ENCODE results near the gene TRAPPC10.

Gene TRAPPC10

DNA sequence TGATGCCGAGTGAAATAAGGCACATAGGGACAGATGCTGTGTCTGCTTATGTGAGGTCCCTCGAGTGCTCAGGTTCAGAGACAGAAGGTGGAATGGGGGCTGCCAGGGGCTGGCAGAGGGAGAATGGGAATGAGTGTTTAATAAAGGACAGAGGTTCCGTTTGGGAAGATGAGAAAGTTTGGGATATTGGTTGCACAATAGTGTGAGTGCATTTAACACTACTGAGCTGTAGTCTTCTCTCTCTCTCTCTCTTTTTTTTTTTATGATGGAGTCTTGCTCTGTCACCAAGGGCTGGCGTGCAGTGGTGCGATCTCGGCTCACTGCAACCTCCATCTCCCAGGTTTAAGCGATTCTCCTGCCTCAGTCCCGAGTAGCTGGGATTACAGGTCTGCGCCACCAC is 44.9 kb downstream of the TRAPPC10 start:
- TF ChIP-seq, protein P1, sequence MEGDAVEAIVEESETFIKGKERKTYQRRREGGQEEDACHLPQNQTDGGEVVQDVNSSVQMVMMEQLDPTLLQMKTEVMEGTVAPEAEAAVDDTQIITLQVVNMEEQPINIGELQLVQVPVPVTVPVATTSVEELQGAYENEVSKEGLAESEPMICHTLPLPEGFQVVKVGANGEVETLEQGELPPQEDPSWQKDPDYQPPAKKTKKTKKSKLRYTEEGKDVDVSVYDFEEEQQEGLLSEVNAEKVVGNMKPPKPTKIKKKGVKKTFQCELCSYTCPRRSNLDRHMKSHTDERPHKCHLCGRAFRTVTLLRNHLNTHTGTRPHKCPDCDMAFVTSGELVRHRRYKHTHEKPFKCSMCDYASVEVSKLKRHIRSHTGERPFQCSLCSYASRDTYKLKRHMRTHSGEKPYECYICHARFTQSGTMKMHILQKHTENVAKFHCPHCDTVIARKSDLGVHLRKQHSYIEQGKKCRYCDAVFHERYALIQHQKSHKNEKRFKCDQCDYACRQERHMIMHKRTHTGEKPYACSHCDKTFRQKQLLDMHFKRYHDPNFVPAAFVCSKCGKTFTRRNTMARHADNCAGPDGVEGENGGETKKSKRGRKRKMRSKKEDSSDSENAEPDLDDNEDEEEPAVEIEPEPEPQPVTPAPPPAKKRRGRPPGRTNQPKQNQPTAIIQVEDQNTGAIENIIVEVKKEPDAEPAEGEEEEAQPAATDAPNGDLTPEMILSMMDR (IDR thresholded peaks at IDR 0.05; ENCODE audit: low read depth, low read length) = no peak
- H3K4me3 ChIP-seq (ENCODE audit: low read depth, low read length) = no peak overlapping the region

DNA sequence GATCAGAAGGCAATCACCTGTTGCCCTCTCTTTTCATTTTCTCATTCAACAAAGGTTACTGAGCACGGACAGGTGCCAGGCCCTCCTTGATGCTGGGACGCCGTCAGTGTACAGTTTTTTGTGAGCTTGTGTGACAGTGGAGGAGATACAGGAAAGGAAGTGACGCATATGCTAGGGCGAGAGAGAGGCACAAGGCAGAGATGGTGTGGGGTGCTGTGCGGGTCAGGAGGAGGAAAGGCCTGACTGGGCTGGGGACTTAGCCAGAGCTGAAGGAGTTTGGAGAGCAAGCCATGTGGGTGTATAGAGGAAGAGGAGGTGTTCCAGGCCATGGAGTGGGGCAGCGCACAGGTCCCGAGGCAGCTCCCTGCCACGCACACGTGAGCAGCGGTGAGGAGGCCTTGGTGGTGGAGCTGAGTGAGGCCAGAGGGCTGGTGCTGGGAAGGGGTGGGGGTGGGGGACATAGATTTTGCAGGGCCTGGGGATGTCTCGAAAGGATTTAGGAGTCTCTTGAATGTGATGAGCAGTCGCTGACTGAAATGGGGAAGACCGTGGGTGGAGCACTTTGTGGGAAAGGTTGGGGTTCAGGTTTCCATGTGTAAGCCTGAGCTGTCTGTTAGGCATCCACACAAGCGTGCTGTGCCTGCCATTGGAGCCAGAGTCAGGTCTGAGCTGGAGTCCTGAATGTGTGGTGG is 46.0 kb downstream of the TRAPPC10 start:
- no peak overlapping the region for H3K4me3 ChIP-seq (ENCODE audit: low read depth, low read length)
- TF ChIP-seq, protein P1 (IDR thresholded peaks at IDR 0.05; ENCODE audit: low read depth, low read length) = no peak

GRCh38 chr21:44058652-44058964 is 46.5 kb downstream of the TRAPPC10 start:
- TF ChIP-seq, protein P1 (IDR thresholded peaks at IDR 0.05; ENCODE audit: low read depth, low read length) = no peak

GRCh38 chr21:44058981-44059380 is 46.9 kb downstream of the TRAPPC10 start:
- TF ChIP-seq, protein P1 (IDR thresholded peaks at IDR 0.05; ENCODE audit: low read depth, low read length) = no peak
- H3K4me3 ChIP-seq (ENCODE audit: low read depth, low read length) = no peak overlapping the region

More at GRCh38 chr21:44058652-44058964, 46.5 kb downstream of the TRAPPC10 start:
- no peak overlapping the region for H3K4me3 ChIP-seq (ENCODE audit: low read depth, low read length)

- H3K4me3 ChIP-seq (ENCODE audit: low read depth, low read length) = no peak overlapping the region
- TF ChIP-seq, protein P1 (IDR thresholded peaks at IDR 0.05; ENCODE audit: low read depth, low read length) = no peak
These were observed 47.6 kb downstream of the TRAPPC10 start for GRCh38 chr21:44059710-44060109.

- H3K4me3 ChIP-seq (ENCODE audit: low read depth, low read length) = no peak overlapping the region
- TF ChIP-seq, protein P1 (IDR thresholded peaks at IDR 0.05; ENCODE audit: low read depth, low read length) = no peak
These were observed 50.3 kb downstream of the TRAPPC10 start for GRCh38 chr21:44062380-44062779.

DNA sequence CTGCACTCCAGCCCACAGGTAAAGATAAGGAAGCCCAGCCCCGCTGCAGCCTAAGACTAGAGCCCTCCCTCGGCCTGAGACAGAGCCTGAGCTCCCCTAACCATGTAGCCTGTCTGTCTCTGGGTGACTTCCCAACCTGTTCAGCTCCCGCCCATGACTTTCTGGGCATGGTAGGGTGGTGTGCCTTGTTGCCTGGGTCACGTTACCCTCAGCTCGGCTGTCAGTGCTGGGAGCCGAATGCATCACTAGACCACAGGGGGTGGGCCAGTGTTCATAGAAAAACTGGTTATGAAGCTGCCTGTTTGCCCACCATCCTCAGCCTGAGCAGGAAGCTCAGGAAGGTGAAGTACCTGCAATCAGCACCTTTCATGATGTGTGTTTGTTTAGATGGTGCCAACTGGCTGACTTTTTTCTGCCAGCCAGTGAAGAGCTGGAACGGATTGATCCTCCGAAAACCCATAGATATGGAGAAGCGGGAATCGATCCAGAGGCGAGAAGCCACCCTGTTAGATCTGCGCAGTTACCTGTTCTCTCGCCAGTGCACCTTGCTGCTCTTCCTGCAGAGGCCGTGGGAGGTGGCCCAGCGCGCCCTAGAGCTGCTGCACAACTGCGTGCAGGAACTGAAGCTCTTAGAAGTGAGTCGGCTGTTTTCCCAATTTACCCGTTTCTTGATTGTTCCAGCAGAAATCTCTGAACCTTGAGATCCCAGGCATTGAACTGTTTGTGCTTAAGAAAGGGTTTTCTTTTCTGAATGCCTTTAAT is 51.2 kb downstream of the TRAPPC10 start:
- no peak overlapping the region for H3K4me3 ChIP-seq (ENCODE audit: low read depth, low read length)
- TF ChIP-seq, protein P1 (IDR thresholded peaks at IDR 0.05; ENCODE audit: low read depth, low read length) = no peak

All from WI38 (cell line).